GM12873 (cell line): Measurements from ENCODE around the gene MRPL2.

Experiments used
- CTCF ChIP-seq: IDR thresholded peaks from 2 replicates; pipeline ENCODE4 v1.5.1; 2012; ENCODE audit warnings: low read depth, mild to moderate bottlenecking, moderate library complexity, low read length, control low read depth; ENCODE audit not compliant: insufficient read depth; ENCODE audit errors: missing control alignments

The MRPL2 gene

GRCh38 chr6:43090559-43090956 is 31.3 kb upstream of the MRPL2 start:
- TF ChIP-seq CTCF: no peak

GRCh38 chr6:43089874-43090558 is 30.8 kb upstream of the MRPL2 start:
- no peak for TF ChIP-seq CTCF

GRCh38 chr6:43089467-43089866 is 30.2 kb upstream of the MRPL2 start:
- no peak for TF ChIP-seq CTCF

GRCh38 chr6:43088654-43089056 is 29.4 kb upstream of the MRPL2 start:
- TF ChIP-seq CTCF: no peak

GRCh38 chr6:43086022-43086658 is 26.9 kb upstream of the MRPL2 start:
- no peak for TF ChIP-seq CTCF

DNA sequence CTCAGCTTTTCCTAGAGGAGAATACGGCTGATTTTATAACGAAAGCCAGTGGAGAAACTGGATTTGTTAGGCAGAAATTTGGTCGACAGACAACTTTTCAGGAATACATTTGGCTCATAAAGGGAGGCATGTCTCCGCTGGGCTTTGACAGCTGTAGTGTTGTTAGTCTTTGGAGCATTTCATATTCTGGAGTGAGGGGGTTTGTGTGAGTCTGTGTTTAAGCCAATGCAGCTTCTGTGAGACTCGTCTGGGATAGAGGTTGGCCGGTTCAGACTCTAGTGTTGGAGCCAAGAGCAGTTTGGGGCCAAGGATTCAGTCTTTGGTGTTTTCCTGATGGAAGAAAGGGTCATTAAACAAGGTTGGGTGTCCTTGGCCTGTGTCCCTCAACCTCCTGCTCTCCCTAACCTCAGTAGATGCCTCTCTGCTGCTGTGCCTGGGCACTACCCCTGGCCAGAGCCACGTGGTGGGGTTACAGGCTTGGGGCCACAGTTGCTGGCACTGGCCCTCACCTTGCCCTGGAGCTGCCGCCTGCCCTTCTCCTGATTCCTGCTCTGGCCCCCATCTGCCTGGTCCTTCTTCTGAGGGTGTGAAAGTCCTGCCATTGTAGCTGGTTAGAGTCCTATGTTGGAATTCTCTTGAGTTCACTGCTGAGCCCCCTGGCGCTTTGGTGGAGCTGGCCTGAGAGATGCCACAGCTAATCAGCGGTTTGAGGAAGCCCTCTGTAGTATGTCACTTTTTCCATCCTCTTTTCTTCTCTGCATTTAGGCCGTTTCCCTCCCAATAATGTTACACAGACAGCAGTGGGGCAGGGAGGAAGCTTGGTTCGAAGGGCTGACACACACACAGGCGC is 23.8 kb upstream of the MRPL2 start:
- no peak for TF ChIP-seq CTCF

DNA sequence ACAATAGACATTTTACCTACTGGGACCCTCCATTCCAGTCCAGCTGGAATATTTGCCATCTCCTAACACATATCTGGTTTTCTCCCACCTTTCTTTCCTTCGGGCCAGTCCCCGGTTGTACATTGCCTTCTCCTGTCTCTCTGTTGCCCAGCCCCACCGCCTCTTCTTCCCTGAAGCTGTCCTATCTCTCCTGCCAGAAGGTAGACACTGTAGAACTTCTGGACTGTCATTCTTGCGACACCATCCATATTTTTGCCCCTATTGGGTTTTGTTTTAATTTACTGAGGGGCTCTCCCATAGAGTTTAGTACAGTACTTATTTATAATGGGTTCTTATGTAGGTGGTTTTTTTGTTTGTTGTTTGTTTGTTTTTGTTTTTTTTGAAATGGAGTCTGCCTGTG is 21.8 kb upstream of the MRPL2 start:
- TF ChIP-seq CTCF: no peak
